DND-41 (cell line): ENCODE measurements around the gene KCNN2.

Experiments
- CTCF ChIP-seq: IDR thresholded peaks from 2 replicates; pipeline ENCODE4 v1.5.1; 2012; ENCODE audit warnings: borderline replicate concordance, low read length, moderate library complexity, mild to moderate bottlenecking; ENCODE audit not compliant: poor library complexity, severe bottlenecking; ENCODE audit errors: extremely low read depth
- EZH2 ChIP-seq: IDR thresholded peaks from 3 replicates; pipeline ENCODE4 v1.6.1; 2012; ENCODE audit warnings: borderline replicate concordance, low read depth, mild to moderate bottlenecking, moderate library complexity, low read length, inconsistent platforms; ENCODE audit not compliant: severe bottlenecking

- TF ChIP-seq CTCF, result no peak
- TF ChIP-seq EZH2, result no peak
Measured at GRCh38 chr5:114327474-114327873, 34.4 kb upstream of the KCNN2 start.
